ENCODE measurements around the gene ITGA6. TPM values are rescaled to one million over a fixed set of nuclear protein-coding genes. Genes with fewer than 3 reads are reported as not detected.

Gene ITGA6
- total RNA-seq, 1 experiment from 2014 or later: 181 TPM

GRCh38 chr2:172429301-172429968 is 2.0 kb downstream of the ITGA6 start:
- Histone ChIP-seq H3K79me2 (ENCODE audit: low read length) (peaks cover 70% of the 10 kb centered on the region), H3F3A (ENCODE audit: low read length, unreplicated experiment) (no peaks in the 10 kb centered on the region), H3K9me3 (ENCODE audit: low read length) (no peaks in the 10 kb centered on the region), H3K9ac (ENCODE audit: low read length) (peak overlapping the region; percentile 90), H2AFZ (ENCODE audit: low read length) (no peak overlapping the region), H3K36me3 (ENCODE audit: low read depth, low read length) (0 out of 2 replicates have a peak, but pooled peaks cover 2% of the 10 kb centered on the region), H3K9me2 (replicated peaks; ENCODE audit: low read length) (no peaks in the 10 kb centered on the region), H3K27me3 (ENCODE audit: low read length) (no peaks in the 10 kb centered on the region), H4K20me1 (ENCODE audit: low read length) (peaks cover 54% of the 10 kb centered on the region), H3K4me2 (ENCODE audit: low read length) (peak overlapping the region; percentile 89), H3K4me3 (ENCODE audit: low read length) (peak overlapping the region; percentile 82), H3K4me1 (ENCODE audit: insufficient read depth, low read length) (peaks cover 32% of the 10 kb centered on the region), H3K27ac (ENCODE audit: low read length) (peak overlapping the region; percentile 64; the same call in 1 of the 2 replicates)
- POLR2A ChIA-PET (ENCODE audit: unreplicated experiment): interaction anchor here (0.6 to 1.2 kb wide), 5 partner anchors 9 to 490 kb away, joined by 3 to 12 read pairs (median 4); no protein-coding TSS in a partner anchor
- ATAC-seq (no peak), DNase-seq (peak; percentile 35)
- intact Hi-C loops (cut with micrococcal nuclease): loop anchor here (1.0 to 2.0 kb wide), 3 partner anchors 89 to 257 kb away; no protein-coding TSS in a partner anchor
- BruUV-seq (replicated peaks): TSS peak; percentile 14
- TF ChIP-seq EZH2 (IDR thresholded peaks at IDR 0.05; ENCODE audit: low read length, unreplicated experiment): no peak
- peak; percentile 40; the same call in 1 of the 2 replicates for TF ChIP-seq CTCF (conservative IDR thresholded peaks at IDR 0.05; ENCODE audit: low read depth, low read length)
- no peak for TF ChIP-seq EZH2phosphoT487 (IDR thresholded peaks at IDR 0.05; ENCODE audit: borderline replicate concordance, low read length)
- CTCF ChIA-PET: interaction anchor here (0.6 to 2.3 kb wide), 8 partner anchors 13 to 257 kb away, joined by 3 to 26 read pairs (median 4); no protein-coding TSS in a partner anchor

GRCh38 chr2:172430027-172430426 is 2.6 kb downstream of the ITGA6 start:
- peak overlapping the region; percentile 82 for H3K4me3 ChIP-seq (ENCODE audit: low read length)
- ChIA-PET CTCF (interaction anchor here (0.8 to 2.3 kb wide), 5 partner anchors 12 to 184 kb away, joined by 3 to 26 read pairs (median 4); no protein-coding TSS in a partner anchor), POLR2A (ENCODE audit: unreplicated experiment) (interaction anchor here (0.6 to 1.2 kb wide), 5 partner anchors 9 to 490 kb away, joined by 3 to 12 read pairs (median 4); no protein-coding TSS in a partner anchor)
- 0 out of 2 replicates have a peak, but pooled peaks cover 6% of the 10 kb centered on the region for H3K36me3 ChIP-seq (ENCODE audit: low read depth, low read length)
- ATAC-seq: no peak
- no peaks in the 10 kb centered on the region for H3F3A ChIP-seq (ENCODE audit: low read length, unreplicated experiment)
- H3K9ac ChIP-seq (ENCODE audit: low read length): peak overlapping the region; percentile 90
- H3K79me2 ChIP-seq (ENCODE audit: low read length): peaks cover 76% of the 10 kb centered on the region
- H3K27me3 ChIP-seq (ENCODE audit: low read length): no peaks in the 10 kb centered on the region
- H2AFZ ChIP-seq (ENCODE audit: low read length): no peak overlapping the region
- H3K4me1 ChIP-seq (ENCODE audit: insufficient read depth, low read length): peaks cover 38% of the 10 kb centered on the region
- H3K9me2 ChIP-seq (replicated peaks; ENCODE audit: low read length): no peaks in the 10 kb centered on the region
- H3K9me3 ChIP-seq (ENCODE audit: low read length): no peaks in the 10 kb centered on the region
- peaks cover 55% of the 10 kb centered on the region for H4K20me1 ChIP-seq (ENCODE audit: low read length)
- BruUV-seq (replicated peaks): no TSS peak
- intact Hi-C loops (cut with micrococcal nuclease): no loop called here
- TF ChIP-seq CTCF (conservative IDR thresholded peaks at IDR 0.05; ENCODE audit: low read depth, low read length): no peak
- no peak for TF ChIP-seq EZH2phosphoT487 (IDR thresholded peaks at IDR 0.05; ENCODE audit: borderline replicate concordance, low read length)
- TF ChIP-seq EZH2 (IDR thresholded peaks at IDR 0.05; ENCODE audit: low read length, unreplicated experiment): no peak
- no peak for DNase-seq
- H3K27ac ChIP-seq (ENCODE audit: low read length): no peak overlapping the region
- peak overlapping the region; percentile 89 for H3K4me2 ChIP-seq (ENCODE audit: low read length)
